Measurements from ENCODE around the gene ENOSF1.

ENOSF1 gene

GRCh38 chr18:754656-755055 is 42.2 kb upstream of the ENOSF1 start:
- no peaks in the 10 kb centered on the region for H3K79me2 ChIP-seq (ENCODE audit: insufficient read depth, low read length)

GRCh38 chr18:750456-750855 is 38.0 kb upstream of the ENOSF1 start:
- no peaks in the 10 kb centered on the region for H3K27me3 ChIP-seq (ENCODE audit: insufficient read depth, low read length, poor library complexity, severe bottlenecking)
- no peak overlapping the region for H3K4me3 ChIP-seq (ENCODE audit: low read length, poor library complexity, severe bottlenecking)
- H3K79me2 ChIP-seq (ENCODE audit: insufficient read depth, low read length) = no peaks in the 10 kb centered on the region
- no peaks in the 10 kb centered on the region for H3K4me1 ChIP-seq (ENCODE audit: insufficient read depth, low read length, poor library complexity, severe bottlenecking)
- H3K36me3 ChIP-seq (ENCODE audit: insufficient read depth, low read length) = peaks cover 13% of the 10 kb centered on the region; the same call in 1 of the 2 replicates
- H2AFZ ChIP-seq (ENCODE audit: low read length) = no peak overlapping the region
- no peaks in the 10 kb centered on the region for H3F3A ChIP-seq (ENCODE audit: low read depth)
- H4K20me1 ChIP-seq (ENCODE audit: insufficient read depth, low read length, poor library complexity, severe bottlenecking) = no peaks in the 10 kb centered on the region
- TF ChIP-seq CTCF (conservative IDR thresholded peaks at IDR 0.05; ENCODE audit: low read length) (no peak), EZH2phosphoT487 (IDR thresholded peaks at IDR 0.05; ENCODE audit: borderline replicate concordance) (no peak)
- H3K9me2 ChIP-seq (replicated peaks; ENCODE audit: low read depth, low read length) = no peaks in the 10 kb centered on the region
- no peak overlapping the region for H3K9ac ChIP-seq (ENCODE audit: low read depth, low read length, poor library complexity, severe bottlenecking)
- H3K9me3 ChIP-seq (ENCODE audit: insufficient read depth, low read depth, low read length) = no peaks in the 10 kb centered on the region
- no peak overlapping the region for H3K4me2 ChIP-seq (ENCODE audit: low read depth, low read length, poor library complexity, severe bottlenecking)

More at GRCh38 chr18:754656-755055, 42.2 kb upstream of the ENOSF1 start:
- no peaks in the 10 kb centered on the region for H3F3A ChIP-seq (ENCODE audit: low read depth)
- H3K9ac ChIP-seq (ENCODE audit: low read depth, low read length, poor library complexity, severe bottlenecking) = no peak overlapping the region
- no peak overlapping the region for H3K4me2 ChIP-seq (ENCODE audit: low read depth, low read length, poor library complexity, severe bottlenecking)
- no peaks in the 10 kb centered on the region for H3K9me2 ChIP-seq (replicated peaks; ENCODE audit: low read depth, low read length)
- no peaks in the 10 kb centered on the region for H3K4me1 ChIP-seq (ENCODE audit: insufficient read depth, low read length, poor library complexity, severe bottlenecking)
- H3K27me3 ChIP-seq (ENCODE audit: insufficient read depth, low read length, poor library complexity, severe bottlenecking) = no peaks in the 10 kb centered on the region
- H2AFZ ChIP-seq (ENCODE audit: low read length) = no peak overlapping the region
- H3K4me3 ChIP-seq (ENCODE audit: low read length, poor library complexity, severe bottlenecking) = no peak overlapping the region
- H3K36me3 ChIP-seq (ENCODE audit: insufficient read depth, low read length) = no peaks in the 10 kb centered on the region
- no peaks in the 10 kb centered on the region for H4K20me1 ChIP-seq (ENCODE audit: insufficient read depth, low read length, poor library complexity, severe bottlenecking)
- TF ChIP-seq EZH2phosphoT487 (IDR thresholded peaks at IDR 0.05; ENCODE audit: borderline replicate concordance) = no peak
- TF ChIP-seq CTCF (conservative IDR thresholded peaks at IDR 0.05; ENCODE audit: low read length) = no peak
- H3K9me3 ChIP-seq (ENCODE audit: insufficient read depth, low read depth, low read length) = no peaks in the 10 kb centered on the region

GRCh38 chr18:744832-745597 is 32.6 kb upstream of the ENOSF1 start:
- Histone ChIP-seq H3K79me2 (ENCODE audit: insufficient read depth, low read length) (no peaks in the 10 kb centered on the region), H4K20me1 (ENCODE audit: insufficient read depth, low read length, poor library complexity, severe bottlenecking) (no peaks in the 10 kb centered on the region), H3K27me3 (ENCODE audit: insufficient read depth, low read length, poor library complexity, severe bottlenecking) (no peaks in the 10 kb centered on the region), H3K9me3 (ENCODE audit: insufficient read depth, low read depth, low read length) (no peaks in the 10 kb centered on the region), H3K9ac (ENCODE audit: low read depth, low read length, poor library complexity, severe bottlenecking) (no peak overlapping the region), H3K4me1 (ENCODE audit: insufficient read depth, low read length, poor library complexity, severe bottlenecking) (no peaks in the 10 kb centered on the region), H3K4me3 (ENCODE audit: low read length, poor library complexity, severe bottlenecking) (no peak overlapping the region), H3K4me2 (ENCODE audit: low read depth, low read length, poor library complexity, severe bottlenecking) (no peak overlapping the region), H3F3A (ENCODE audit: low read depth) (no peaks in the 10 kb centered on the region), H2AFZ (ENCODE audit: low read length) (no peak overlapping the region), H3K9me2 (replicated peaks; ENCODE audit: low read depth, low read length) (no peaks in the 10 kb centered on the region), H3K36me3 (ENCODE audit: insufficient read depth, low read length) (peaks cover 24% of the 10 kb centered on the region; the same call in 1 of the 2 replicates)
- no peak for TF ChIP-seq EZH2phosphoT487 (IDR thresholded peaks at IDR 0.05; ENCODE audit: borderline replicate concordance)
- TF ChIP-seq CTCF (conservative IDR thresholded peaks at IDR 0.05; ENCODE audit: low read length) = no peak
